Amniotic epithelial cell (primary cell): ENCODE results near the gene PIERCE2.
"Not testable (repeated sequence)": the region's sequence is repeated elsewhere in the genome, so short reads cannot be mapped to it uniquely, and the experiment has no call there.

Experiments used
- DNase-seq: peaks from one replicate; pipeline ENCODE4 v3.0.0-alpha.2; 2010; ENCODE audit warnings: low read depth

The PIERCE2 gene

DNA sequence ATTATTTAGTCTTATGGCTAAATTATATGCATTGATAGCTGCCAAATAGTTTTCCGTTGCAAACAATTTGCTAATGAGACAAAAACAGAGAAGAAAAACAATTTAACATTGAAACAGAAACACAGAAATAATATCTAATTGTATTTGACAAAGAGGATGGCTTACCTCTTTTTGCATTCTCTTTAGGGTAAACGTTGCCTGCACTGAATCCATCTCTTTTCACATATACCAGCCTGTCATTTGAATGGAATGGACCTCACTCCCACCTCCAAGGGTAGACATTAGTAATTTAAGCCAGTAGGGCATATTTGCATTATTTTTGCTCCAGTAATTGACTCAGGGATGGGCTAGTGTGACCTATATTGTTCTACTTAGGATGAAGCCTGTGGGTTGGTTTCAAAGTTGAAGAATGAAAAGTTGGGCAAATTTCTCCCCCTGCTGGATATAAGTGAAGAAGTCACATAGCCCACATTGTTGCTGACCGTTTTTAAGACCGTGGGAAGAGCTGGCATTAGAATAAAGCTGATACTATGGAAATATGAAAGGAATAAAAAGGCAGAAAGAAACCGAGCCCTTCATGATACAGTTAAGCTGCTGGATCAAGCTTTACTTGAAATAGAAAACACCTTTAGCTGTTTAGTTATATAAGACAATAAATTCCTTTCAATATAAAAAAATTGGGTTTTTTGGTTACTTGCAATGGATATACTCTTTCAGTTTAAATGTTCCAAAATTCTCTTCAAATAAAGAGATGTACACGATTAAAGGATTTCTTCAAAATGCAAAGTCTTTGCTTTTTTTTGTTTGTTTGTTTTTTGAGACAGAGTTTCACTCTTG, 26.9 kb downstream of the PIERCE2 start:
- DNase-seq = peak; percentile 63

DNA sequence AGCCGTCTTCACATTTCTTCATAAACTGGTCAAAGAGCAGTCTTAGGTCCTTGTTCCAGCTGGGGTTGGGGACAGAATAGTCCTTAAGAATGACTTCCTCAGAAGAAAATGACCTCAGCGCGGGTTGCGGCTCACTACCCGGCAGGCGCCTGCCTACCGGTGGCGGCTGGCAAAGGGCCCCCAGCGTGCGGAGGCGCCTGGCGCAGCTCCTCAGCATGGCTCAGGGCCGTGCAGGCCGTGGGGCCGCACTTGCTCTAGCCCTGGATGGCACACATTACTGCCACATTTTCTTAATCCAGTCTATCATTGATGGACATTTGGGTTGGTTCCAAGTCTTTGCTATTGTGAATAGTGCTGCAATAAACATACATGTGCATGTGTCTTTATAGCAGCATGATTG, 34.8 kb downstream of the PIERCE2 start:
- not testable (repeated sequence) for DNase-seq

DNA sequence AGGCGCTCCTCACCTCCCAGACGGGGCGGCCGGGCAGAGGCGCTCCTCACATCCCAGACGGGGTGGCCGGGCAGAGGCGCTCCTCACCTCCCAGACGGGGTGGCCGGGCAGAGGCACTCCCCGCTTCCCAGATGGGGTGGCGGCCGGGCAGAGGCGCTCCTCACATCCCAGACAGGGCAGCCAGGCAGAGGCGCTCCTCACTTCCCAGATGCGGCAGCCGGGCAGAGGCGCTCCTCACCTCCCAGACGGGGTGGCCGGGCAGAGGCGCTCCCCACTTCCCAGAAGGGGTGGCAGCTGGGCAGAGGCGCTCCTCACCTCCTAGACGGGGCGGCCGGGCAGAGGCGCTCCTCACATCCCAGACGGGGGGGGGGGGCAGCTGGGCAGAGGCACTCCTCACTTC, 37.6 kb downstream of the PIERCE2 start:
- DNase-seq = not testable (repeated sequence)

DNA sequence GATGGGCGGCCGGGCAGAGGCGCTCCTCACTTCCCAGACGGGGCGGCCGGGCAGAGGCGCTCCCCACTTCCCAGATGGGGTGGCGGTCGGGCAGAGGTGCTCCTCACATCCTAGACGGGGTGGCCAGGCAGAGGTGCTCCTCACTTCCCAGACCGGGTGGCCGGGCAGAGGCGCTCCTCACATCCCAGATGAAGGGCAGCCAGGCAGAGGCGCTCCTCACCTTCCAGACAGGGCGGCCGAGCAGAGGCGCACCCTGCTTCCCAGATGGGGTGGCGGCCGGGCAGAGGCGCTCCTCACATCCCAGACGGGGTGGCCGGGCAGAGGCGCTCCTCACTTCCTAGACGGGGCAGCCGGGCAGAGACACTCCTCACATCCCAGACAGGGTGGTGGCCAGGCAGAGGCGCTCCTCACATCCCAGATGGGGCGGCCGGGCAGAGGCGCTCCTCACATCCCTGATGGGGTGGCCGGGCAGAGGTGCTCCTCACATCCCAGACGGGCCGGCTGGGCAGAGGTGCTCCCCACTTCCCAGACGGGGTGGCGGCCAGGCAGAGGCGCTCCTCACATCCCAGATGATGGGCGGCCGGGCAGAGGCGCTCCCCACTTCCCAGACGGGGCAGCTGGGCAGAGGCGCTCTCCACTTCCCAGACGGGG, 38.2 kb downstream of the PIERCE2 start:
- DNase-seq = not testable (repeated sequence)

GRCh38 chr15:55447030-55447394, 38.7 kb downstream of the PIERCE2 start:
- not testable (repeated sequence) for DNase-seq

- DNase-seq = no peak
Measured at GRCh38 chr15:55457401-55458022, 49.2 kb downstream of the PIERCE2 start.

DNA sequence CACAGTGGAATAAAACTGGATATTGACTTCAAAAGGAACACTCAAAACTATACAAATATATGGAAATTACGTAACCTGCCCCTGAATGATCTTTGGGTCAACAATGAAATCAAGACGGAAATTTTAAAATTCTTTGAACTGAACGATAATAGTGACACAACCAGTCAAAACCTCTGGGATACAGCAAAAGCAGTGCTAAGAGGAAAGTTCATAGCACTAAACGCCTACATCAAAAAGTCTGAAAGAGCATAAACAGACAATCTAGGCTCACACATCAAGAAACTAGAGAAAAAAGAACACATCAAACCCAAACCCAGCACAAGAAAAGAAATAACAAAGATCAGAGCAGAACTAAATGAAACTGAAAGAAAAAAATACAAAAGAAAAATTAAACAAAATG, 53.2 kb downstream of the PIERCE2 start:
- no peak for DNase-seq

GRCh38 chr15:55468321-55468720, 60.0 kb downstream of the PIERCE2 start:
- DNase-seq = no peak
